HG03045 (cell line): ENCODE data around the gene INSYN2B.
"Not testable (repeated sequence)": the region's sequence is repeated elsewhere in the genome, so short reads cannot be mapped to it uniquely, and the experiment has no call there.

Experiments used
- ATAC-seq: cut with Tn5 transposase; IDR thresholded peaks from one replicate; pipeline ENCODE4 v1.9.1; 2021; ENCODE audit warnings: mild to moderate bottlenecking, moderate library complexity; ENCODE audit not compliant: unreplicated experiment

The INSYN2B gene

DNA sequence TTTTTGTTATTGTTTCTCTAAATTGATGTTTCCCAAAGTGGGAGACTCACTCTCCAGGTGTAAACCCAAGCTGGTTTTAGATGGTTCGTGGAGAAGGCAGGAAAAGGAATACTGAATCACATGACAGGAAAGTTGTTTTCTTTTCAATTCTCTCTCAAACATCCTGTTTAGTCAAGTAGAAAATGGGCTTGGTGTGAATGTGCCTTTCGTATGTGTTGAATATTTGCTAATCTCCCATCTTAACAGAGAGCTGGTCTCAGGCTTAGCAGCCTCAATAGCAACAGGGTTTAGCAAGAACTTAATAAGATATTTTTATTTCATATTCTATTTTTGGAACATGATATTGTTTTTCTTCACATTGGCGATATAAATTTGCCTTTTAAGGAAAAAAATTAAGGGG is 119.7 kb downstream of the INSYN2B start:
- no peak for ATAC-seq

DNA sequence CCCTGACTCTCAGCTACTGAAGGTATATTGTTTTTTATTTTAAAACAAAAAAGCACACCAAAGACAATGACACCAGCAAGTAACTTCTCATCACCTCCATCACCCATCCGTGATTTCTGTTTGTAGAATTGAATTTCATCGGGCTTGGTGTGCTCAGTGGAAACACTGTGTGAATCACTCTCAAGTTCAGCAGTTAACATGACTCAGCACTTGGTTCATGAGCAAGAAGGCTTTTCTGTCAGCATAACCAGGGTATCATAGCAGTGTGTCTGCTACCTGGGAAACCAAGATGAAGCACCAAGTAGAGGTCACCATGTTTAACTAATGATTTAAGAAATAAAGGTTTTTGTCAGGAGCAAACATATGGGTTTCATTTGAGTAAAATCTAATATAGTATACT is 123.7 kb downstream of the INSYN2B start:
- no peak for ATAC-seq

DNA sequence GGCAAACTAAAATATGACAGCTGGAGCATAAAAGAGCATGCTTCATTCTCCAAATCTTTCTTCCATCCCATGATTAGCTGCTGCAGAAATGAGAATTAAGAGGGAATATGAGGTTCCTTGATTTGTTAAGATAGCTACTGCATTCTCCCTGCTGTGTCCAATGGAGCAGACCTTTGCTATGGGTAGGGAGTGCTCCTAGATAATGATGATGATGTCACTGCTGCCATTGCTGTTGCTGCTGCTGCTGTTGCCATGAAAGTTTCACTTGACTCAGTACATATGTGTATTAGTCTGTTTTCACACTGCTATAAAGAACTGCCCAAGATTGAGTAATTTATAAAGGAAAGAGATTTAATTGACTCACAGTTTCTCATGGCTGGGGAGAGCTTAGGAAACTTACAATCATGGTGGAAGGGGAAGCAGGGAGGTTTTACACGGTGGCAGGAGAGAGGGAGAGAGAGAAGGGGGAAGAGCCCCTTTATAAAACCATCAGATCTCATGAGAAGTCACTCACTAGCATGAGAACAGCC is 128.9 kb downstream of the INSYN2B start:
- ATAC-seq: no peak

DNA sequence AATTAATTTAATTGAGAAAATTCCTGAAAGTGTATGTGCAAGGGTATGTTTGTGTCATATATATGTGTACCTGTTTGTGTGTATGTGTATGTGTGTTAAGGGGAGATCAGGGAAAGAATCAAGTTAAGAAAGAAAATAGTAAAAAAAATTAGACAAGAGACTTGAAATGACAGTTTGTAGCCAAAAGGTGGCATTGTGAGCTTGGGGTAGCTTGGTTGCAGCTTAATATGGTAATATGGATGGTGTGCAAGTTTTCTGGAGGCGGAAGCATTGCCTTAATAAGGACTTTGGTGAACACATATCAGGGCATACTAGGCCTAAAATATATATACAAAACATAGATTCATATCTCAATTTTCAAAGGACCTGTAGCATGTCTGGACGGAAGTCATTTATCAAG is 129.9 kb downstream of the INSYN2B start:
- ATAC-seq: no peak

DNA sequence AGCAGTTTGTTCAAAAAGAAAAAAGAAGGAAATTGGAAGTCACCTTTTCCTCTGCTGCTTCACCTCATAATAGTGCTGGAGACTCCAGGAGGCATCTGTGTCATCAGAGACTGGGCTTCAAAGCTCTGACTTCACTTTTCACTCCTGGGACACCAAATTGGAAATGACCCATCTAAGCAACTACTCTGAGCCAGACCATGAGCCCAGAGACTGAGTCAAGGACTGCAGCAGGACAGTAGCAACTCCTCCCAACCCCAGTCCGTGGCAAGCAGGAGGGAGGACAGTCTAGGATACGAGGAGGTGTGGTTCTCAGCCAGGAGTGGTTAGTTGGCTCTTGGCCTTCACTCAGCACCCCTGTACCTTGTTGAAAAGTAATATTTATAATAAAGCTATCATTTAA is 131.5 kb downstream of the INSYN2B start:
- no peak for ATAC-seq

DNA sequence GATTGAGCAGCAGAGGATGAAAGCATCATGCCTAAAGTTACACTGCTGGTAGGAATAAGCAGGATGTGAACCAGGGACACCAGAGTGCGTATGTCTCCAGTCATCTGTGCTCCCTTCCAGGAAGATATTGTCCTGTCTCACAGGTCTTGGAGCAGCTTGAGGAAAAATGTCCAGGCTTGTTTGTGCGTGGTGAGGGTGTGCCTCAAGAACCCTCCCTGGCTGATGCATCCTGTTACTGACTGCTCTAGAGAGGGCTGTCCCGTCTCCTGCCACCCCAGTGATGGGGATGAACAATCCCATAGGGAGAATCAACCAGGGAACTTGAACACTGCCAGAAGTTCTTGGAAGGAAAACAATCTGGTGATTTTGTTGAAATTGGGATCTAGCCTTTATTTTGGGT is 132.0 kb downstream of the INSYN2B start:
- no peak for ATAC-seq

DNA sequence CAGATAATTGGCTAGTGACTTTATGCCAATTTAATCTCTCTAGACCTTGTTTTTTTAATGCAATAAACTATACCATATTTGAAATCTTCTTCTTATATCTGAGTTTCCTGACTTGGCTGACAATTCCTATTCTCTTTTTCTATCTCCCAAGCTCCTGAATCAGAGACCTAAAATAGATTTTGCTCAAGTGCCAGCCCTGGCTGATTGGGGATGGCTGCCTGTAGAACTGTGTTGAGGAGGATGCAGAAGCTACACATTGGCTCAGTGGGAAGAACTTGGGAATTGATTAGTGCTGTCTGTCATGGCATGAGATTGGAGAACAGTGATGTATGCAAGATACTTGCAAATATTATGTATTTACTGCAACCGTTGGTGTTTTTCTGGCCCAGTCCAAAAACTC is 132.8 kb downstream of the INSYN2B start:
- ATAC-seq: no peak

DNA sequence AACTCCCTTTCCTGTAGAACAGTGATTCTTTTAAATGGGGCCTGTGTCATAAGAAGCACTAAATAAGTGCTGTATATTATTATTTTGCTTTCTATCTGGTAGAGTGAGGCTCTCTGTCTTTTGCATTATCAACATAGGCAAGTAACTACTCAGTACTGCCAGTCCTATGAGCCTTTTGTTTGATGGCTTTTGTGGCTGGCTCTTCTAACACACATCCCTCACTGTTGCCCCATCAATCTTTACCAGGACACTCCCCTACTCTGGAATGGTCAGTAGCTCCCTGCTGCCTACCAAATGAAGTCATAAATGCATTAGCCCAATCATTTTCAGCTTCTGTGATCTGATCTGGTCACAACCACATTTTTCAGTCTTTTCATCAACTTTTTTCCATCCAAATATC is 137.6 kb downstream of the INSYN2B start:
- ATAC-seq: no peak

DNA sequence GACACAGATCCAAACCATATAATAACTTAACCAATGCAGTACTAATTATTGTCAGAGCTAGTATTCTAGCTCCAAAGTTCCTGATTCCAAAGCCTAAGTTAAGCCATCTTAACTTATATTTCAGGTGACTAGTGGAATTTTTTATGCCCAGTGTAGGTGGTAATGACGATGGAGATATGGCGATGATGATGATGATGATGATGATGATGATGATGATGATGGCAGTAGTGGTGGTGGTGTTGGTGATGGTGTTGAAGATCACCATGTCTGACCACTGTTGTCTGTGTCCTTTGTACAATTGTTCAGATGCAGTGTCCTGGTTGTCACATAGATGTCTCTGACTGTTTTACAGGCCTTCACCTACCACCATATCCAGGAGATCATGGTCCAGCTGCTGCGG is 139.9 kb downstream of the INSYN2B start:
- ATAC-seq: no peak

DNA sequence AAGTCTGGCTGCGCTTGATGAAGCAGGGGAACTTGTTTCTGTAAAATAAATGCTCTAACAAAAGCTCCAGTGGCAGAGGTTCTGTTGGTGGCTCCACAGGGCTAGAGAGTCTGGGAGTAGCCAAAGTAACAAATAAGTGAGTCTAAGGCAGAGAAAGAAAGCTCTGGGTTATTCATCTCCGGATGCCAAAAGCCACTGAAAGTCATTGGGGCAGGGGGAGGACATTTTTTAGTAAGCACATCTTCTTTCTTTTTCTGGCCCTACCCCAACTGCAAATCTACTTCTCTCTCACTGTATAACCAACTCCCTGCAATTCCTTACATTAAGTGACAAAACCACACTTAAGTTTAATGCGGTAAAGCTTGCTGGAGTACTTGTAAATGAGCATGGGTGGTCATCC is 141.6 kb downstream of the INSYN2B start:
- peak; percentile 82 for ATAC-seq

DNA sequence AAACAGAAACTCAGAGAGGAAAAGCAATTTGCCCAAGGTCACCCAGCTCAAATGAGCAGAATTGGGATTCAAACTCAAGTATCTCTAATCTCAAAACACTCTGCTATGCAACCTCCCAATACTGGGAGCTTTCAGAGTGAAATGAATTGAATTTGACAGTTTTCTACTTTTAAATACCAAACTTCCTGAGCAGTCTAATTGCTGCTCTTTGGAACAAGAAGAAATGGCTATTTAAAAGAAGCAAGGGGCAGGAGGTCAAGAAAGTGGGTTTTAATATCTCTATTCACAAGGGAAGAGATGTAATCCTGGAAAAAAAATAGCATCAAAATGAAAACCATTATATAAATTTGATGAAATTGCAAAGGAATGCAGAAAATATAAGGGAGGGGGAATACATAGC is 142.6 kb downstream of the INSYN2B start:
- ATAC-seq: no peak

DNA sequence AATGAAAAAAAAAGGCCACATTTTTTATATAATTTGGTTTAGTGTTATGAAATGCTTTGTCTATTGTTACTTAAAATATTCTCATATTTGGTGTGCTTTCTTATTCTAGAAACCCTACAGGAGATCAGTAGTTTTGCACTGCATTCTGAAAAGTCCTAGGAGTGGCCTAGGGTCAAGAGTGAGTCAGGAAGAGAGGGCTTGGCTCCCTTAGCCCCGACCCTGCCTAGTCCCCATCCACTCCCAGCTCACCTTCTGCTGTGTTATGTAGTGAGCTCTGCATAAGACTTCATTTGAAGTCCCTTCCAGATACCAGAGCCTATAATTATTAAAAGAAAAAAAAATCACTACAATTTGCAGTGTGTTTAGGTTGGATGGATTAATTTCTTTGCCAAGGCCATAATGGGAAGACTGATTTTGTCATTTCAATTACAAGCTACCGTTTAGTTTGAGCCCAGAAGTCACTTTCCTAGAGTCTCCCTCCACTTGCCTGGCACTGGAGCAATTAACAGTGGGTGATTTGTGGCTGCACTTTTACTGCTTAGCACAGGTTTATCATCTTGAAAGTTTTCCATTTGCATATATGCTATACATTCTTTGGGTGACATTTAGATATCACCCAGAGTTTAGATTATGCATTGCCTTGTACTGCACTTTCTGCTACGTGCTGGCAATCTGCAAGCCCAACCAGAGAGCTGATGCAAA is 143.3 kb downstream of the INSYN2B start:
- no peak for ATAC-seq

DNA sequence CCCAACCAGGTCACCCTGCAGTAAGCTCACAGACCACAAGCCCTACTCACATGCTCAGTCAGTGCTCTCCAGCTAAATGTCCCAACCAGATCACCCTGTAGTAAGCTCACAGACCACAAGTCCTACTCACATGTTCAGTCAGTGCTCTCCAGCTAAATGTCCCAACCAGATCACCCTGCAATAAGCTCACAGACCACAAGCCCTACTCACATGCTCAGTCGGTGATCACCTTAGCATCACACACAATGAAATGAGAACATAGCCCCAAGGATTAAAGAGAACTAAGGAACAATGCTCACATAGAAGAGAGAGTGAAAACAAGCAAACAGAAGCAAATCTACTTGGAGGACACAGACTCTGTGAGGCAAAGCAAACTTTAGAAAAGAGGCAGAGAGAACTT is 145.8 kb downstream of the INSYN2B start:
- not testable (repeated sequence) for ATAC-seq

DNA sequence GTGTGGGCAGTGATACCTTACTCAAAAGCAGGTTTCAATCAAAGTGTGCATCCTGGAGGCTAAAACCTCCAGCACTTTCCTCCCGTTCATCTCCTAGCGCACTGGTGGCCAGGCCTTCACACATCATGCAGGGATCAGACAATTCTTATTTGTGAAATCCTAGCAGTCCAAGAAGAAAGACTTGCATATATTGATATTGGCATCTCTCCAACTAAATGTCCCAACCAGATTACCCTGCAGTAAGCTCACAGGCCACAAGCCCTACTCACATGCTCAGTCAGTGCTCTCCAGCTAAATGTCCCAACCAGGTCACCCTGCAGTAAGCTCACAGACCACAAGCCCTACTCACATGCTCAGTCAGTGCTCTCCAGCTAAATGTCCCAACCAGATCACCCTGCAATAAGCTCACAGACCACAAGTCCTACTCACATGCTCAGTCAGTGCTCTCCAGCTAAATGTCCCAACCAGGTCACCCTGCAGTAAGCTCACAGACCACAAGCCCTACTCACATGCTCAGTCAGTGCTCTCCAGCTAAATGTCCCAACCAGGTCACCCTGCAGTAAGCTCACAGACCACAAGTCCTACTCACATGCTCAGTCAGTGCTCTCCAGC is 146.5 kb downstream of the INSYN2B start:
- ATAC-seq: not testable (repeated sequence)

DNA sequence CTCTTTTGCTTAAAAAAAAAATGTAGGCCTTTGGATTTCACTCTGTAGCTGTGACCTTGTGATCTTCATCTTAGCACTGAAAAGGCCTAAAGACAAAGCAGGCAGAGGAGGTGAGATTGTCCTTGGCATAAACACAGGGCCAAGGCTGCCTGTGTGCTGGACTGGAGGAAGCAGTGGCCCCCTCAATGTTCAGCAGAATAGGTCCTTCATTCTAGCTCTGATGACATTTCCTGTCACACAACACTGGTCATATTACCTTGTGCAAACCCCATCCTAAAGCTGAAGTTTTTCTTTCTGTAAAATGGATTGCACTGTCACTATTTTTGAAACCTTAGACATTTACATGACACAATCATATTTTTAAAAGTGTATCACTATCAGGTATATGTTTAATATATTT is 147.4 kb downstream of the INSYN2B start:
- no peak for ATAC-seq

DNA sequence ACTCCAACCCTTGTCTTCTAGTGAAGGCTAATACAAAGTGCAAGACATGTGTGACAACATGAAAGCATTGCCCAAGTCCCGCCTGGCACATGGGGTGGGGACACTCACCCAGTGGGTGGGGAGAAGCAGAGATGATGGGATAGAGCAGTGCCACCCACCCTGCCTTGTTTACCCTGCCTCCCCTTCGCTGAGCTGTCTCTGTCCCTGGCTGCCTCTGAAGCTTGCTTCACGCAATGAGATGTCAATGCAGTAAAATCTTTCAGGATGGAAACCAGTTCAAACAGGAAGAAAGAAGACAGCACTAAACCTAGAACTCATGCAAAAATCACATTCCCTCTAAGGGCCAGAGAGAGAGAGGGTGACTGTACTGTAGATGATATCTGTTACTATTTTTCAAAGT is 148.0 kb downstream of the INSYN2B start:
- no peak for ATAC-seq

DNA sequence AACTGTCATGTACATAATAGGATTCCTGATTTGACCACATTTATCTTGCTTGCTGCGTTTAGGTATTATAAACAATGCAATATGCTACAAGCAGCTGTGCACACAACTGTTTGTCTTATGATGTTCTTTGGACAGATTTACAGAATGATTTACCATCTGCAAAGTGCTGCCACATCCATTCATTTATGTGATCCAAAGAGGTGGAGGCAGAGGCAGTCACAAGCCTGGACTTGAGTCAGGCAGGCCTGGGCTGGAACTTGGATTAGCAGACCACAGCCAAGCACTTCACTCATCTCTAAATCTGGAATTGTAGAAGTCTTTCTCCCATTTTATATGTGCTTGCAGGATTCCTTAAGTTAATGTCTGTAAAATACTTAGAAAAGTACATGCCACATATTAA is 149.0 kb downstream of the INSYN2B start:
- ATAC-seq: no peak

DNA sequence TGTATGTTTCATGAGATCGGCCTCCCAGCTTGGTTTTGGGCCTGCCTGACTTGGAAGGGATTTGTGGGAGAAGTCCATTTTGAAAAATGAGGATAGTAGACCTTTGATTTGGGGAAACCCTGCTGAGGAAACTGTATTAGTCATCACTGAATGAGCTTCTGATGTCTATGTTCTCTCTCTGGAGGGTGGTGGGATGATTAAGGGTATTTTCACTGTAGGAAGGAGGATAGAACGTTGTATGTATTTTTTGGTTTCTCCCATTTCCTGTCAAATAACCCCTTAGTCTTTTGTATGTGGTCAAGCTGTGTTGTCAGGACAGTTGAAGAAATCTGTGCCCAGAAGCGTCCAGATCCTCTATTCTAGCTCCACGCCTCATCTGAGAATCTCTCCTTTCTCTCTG is 151.9 kb downstream of the INSYN2B start:
- ATAC-seq: peak; percentile 50

DNA sequence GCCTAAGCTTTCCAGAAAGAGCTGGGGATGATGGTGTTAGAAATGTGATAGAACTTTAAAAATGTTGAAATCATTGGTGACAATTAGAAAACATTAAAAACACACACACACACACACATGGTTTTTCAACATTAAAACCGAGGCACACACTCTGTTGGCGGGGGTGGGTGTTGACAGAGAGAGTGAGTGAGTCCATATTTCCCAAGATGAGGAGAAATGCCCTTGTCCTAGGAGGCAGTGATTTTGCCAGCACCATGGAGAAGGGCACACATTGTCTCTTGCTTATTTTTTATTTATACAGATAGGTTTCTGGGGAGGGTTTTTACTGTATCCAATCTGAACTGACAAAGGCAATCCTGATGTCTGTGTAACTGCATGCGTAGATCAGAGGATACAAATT is 152.5 kb downstream of the INSYN2B start:
- ATAC-seq: no peak

DNA sequence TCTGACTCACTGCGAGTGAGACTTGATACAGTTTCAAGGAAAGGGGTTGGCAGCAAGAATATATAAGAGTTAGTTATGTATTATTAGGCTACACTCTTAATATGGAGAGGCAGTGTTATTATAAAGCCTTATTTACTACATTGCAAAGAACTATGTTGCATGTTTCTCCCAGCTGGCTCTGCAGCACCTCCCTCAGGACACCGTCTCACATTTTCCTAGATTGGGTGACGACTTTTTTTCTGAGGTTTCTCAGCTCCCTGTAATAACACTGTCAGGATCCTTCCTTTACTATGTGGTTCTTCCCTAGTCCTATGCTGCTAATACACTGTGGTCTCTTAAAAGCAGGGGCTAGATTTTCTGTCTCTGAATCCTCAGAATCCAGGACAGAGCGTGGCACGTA is 153.7 kb downstream of the INSYN2B start:
- ATAC-seq: no peak

DNA sequence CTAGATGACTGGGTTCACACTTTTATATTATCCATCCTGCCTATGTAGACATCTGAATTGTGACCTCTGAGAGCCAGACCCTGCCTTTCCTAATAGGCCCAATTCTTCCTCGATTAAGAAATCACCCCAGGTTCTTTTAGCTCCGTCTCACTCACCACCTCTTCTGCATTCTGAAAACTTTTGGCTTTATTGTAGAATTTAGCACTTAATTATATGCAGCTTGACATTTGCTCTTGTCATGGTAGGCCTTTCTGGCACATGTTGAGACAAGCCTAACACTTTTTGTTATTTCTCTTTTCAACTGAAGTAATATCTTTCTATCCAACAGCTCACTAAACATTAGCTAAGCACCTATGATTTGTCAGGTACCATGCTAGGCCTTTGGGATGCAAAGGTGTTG is 163.3 kb downstream of the INSYN2B start:
- no peak for ATAC-seq

DNA sequence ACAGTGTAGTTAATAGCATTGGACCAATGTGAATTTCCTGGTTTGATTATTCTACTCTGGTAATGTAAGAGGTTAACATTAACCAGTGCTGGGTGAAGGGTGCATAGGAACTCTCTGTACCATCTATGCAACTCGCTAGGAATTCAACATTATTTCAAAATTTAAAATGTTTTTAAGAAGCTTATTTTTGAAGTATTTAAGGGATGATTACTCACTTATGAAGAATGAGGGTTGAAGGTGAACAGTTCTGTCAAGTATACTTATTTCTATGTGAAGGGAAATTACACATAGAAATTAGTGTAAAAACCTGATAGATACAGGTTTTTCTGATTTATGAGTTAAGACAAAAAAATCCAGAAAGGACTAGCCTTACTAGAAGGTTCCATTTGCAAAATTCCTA is 165.8 kb downstream of the INSYN2B start:
- ATAC-seq: no peak
